Prostate gland (tissue), 2 donors: Measurements from ENCODE around the gene TAF5L. TPM values are rescaled to one million over a fixed set of nuclear protein-coding genes. Genes with fewer than 3 reads are reported as not detected.
"Not testable (repeated sequence)": the region's sequence is repeated elsewhere in the genome, so short reads cannot be mapped to it uniquely, and the experiment has no call there.

Experiments used
- DNase-seq: peaks from one replicate; pipeline ENCODE4 v3.0.0-alpha.2; 2019; ENCODE audit warnings: low spot score
- H3K27ac ChIP-seq, 2 donors: fragments of 200-600 bp; sonication (generic); 2 replicates each; pipeline ENCODE4 v1.5.1; 2017 to 2019
- H3K27me3 ChIP-seq: fragments of 200-600 bp; sonication (generic); replicated peaks from 2 replicates; pipeline ENCODE4 v1.5.1; 2019; ENCODE audit not compliant: insufficient read depth
- H3K36me3 ChIP-seq, 2 donors: fragments of 200-600 bp; sonication (generic); 1 replicate in 1 of 2; 2 replicates in 1 of 2; pipeline versions ENCODE4 v1.5.1 to v1.8.1; 2017 to 2019
- H3K4me1 ChIP-seq: fragments of 200-600 bp; sonication (generic); replicated peaks from 2 replicates; pipeline ENCODE4 v1.5.1; 2019
- H3K4me3 ChIP-seq, 2 donors: fragments of 200-600 bp; sonication (generic); 2 replicates each; pipeline ENCODE4 v1.5.1; 2017 to 2019
- H3K9me3 ChIP-seq: fragments of 200-600 bp; sonication (generic); 2 replicates; pipeline ENCODE4 v1.5.1; 2017
- POLR2A ChIP-seq: fragments of 450-650 bp; IDR thresholded peaks from one replicate; pipeline ENCODE4 v1.6.1; 2016; ENCODE audit warnings: antibody characterized with exemption, mild to moderate bottlenecking
- POLR2AphosphoS5 ChIP-seq: sonication (generic); formaldehyde crosslinking; IDR thresholded peaks from one replicate; pipeline ENCODE4 v1.6.1; 2017; ENCODE audit warnings: antibody characterized with exemption
- WGBS: methylation state at CpG from one replicate; pipeline ENCODE4 v1.1.5; 2018; 5-methylcytosine and 5-hydroxymethylcytosine counted together
- intact Hi-C: fragments of 100-400 bp; cut with DNase I; formaldehyde crosslinking; loops from one replicate; pipeline ENCODE4 v1.14.2; 2022
- total RNA-seq, 2 donors: library from RNA; depleted of rRNA; stranded (reverse); fragments of >200 nt; gene quantifications; one replicate each; pipeline ENCODE4 v1.1.0, GENCODE V29; 2016
- TF ChIP-seq, protein P1 (sequence below), 4 experiments: fragments of 200-600 bp in 2 of 4; fragments of 450-650 bp in 2 of 4; sonication (generic) in 2 of 4; IDR thresholded peaks; 1 replicate in 3 of 4; 2 replicates in 1 of 4; pipeline ENCODE4 v1.5.1; 2016 to 2019; ENCODE audit warnings: antibody characterized with exemption in 4 of 4, mild to moderate bottlenecking in 2 of 4, moderate library complexity in 2 of 4

The TAF5L gene
- total RNA-seq, 2 donors from 2014 or later = 14.0 to 17.2 TPM

DNA sequence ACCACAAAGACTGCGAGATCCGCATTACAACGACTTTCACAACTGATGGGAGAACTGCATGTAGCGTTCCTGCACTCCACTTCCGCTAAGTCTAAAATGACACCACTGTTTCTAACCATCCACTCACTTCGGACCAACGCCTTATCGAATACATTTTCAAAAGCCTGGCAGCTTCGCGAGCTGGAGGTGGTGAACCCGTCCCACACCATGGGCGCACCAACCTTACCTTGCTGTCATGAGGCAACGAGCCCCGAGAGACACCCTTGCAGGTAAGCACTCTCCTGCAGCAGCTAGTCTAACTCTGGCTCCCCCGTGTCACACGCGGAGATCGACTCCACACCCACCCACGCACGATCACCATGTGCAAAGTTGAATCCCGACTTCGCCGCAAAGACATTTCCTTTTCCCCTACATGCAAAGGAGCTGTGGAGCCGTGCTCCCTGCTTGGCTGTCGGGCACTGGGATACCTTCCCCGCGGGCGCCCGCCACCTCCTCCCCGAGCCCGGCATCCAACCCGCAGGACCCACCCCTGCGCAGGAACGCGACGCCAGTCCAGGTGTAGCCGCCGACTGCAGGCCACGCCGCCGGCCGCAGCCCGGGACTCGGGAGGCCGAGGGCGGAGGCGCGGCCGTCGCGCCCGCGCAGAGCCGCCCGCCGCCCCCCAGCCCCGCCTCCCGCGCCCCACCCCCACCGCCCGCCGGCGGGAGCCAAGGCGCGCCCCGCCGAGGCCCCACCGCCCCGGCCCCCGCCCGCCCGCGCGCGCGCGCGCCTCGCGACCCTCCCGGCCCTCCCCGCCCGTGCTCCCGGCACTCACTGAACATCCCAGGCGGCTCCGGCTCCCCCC, 629 bp downstream of the TAF5L start:
- Histone ChIP-seq H3K27me3 (no peaks in the 10 kb centered on the region), H3K4me3 (peak overlapping the region; percentile 90 to 94), H3K36me3 (no peaks in the 10 kb centered on the region), H3K9me3 (no peaks in the 10 kb centered on the region), H3K4me1 (peaks cover 4% of the 10 kb centered on the region), H3K27ac (peak overlapping the region; percentile 81 to 92)
- TF ChIP-seq POLR2A = no peak
- TF ChIP-seq, protein P1, sequence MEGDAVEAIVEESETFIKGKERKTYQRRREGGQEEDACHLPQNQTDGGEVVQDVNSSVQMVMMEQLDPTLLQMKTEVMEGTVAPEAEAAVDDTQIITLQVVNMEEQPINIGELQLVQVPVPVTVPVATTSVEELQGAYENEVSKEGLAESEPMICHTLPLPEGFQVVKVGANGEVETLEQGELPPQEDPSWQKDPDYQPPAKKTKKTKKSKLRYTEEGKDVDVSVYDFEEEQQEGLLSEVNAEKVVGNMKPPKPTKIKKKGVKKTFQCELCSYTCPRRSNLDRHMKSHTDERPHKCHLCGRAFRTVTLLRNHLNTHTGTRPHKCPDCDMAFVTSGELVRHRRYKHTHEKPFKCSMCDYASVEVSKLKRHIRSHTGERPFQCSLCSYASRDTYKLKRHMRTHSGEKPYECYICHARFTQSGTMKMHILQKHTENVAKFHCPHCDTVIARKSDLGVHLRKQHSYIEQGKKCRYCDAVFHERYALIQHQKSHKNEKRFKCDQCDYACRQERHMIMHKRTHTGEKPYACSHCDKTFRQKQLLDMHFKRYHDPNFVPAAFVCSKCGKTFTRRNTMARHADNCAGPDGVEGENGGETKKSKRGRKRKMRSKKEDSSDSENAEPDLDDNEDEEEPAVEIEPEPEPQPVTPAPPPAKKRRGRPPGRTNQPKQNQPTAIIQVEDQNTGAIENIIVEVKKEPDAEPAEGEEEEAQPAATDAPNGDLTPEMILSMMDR (IDR thresholded peaks at IDR 0.05) = peak in 1 of 4 experiments; percentile 13
- 1% methylated on average over 48 of the region's 86 CpGs for WGBS
- peak; percentile 32 for DNase-seq
- intact Hi-C loops = no loop called here

DNA sequence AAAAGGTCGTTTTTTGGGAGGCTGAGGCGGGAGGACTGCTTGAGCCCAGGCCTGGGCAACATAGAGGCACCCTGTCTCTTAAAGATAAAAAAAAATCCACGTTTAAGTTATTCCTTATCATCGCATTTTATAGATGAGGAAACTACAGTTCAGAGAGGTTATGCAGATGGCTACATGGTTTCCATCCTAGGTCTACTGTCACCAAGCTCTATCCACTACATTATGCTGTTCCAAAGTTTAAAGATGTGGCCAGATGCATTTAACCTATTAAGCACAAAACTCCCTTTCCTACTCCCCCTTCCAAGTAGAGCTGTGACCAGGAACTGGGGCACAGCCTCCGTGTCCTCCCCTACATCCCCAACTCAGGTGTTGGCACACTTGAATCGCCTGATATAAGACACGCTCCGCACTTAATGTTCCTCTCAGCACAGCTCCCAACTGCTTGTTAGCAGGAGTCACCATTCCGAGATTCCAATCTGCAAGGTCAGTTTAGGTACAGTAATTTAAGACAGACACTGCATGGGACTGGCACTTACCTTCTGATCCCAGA, 1.3 kb downstream of the TAF5L start:
- H3K4me3 ChIP-seq = peak overlapping the region; percentile 90 to 94
- intact Hi-C loops = no loop called here
- TF ChIP-seq POLR2AphosphoS5 = no peak
- WGBS = 44% methylated on average over 9 of the region's 9 CpGs
- H3K27me3 ChIP-seq = no peaks in the 10 kb centered on the region
- H3K4me1 ChIP-seq = peaks cover 4% of the 10 kb centered on the region
- H3K27ac ChIP-seq = peak overlapping the region; percentile 45 to 92
- no peaks in the 10 kb centered on the region for H3K9me3 ChIP-seq
- no peak for DNase-seq
- no peaks in the 10 kb centered on the region for H3K36me3 ChIP-seq

DNA sequence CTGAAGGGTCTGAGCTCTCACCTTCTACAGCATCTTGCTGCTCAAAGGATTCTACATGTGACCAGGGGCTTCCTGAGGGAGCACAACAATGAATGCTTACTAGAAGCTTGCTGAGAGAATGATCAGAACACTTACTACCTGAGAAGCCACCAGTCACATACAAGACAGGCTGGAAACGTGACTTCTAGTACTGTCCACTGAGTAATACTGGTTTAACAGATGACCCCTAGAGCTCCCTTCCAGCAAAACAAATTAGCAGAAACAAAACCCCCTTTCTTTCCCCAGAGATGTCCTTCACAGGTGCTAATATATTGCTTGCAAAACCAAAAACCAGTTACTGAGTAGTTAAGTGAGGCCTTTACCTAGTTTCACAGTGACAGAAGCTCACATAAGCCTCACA, 2.1 kb downstream of the TAF5L start:
- TF ChIP-seq POLR2A (no peak), POLR2AphosphoS5 (no peak)
- TF ChIP-seq, protein P1 (IDR thresholded peaks at IDR 0.05) = no peak
- peaks cover 4% of the 10 kb centered on the region for H3K4me1 ChIP-seq
- H3K27ac ChIP-seq = no peak overlapping the region
- H3K4me3 ChIP-seq = no peak overlapping the region
- no peaks in the 10 kb centered on the region for H3K9me3 ChIP-seq
- no peaks in the 10 kb centered on the region for H3K36me3 ChIP-seq
- intact Hi-C loops = no loop called here
- WGBS = 67% methylated on average over 1 of the region's 1 CpG
- no peak for DNase-seq
- no peaks in the 10 kb centered on the region for H3K27me3 ChIP-seq

DNA sequence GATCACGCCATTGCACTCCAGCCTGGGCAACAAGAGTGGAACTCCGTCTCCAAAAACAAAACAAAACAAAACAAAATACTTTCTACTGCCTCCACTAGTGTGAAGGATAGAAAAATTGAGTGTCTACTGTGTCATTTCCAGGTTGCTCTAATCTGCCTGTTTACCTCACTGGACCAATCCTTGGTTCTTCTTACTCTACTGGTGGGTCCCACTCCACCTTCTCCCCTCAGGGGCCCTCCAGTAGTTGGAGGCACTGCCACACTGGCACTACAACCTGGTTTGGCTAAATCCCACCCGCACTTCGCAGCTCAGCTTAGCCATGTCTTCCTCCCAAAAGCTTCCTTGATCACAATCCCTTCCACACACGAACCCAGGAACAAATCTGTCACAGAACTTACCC, 2.7 kb downstream of the TAF5L start:
- DNase-seq = no peak
- Histone ChIP-seq H3K4me3 (no peak overlapping the region), H3K27ac (no peak overlapping the region), H3K27me3 (no peaks in the 10 kb centered on the region), H3K36me3 (no peaks in the 10 kb centered on the region), H3K4me1 (peaks cover 4% of the 10 kb centered on the region), H3K9me3 (no peaks in the 10 kb centered on the region)
- intact Hi-C loops = no loop called here
- TF ChIP-seq, protein P1 (IDR thresholded peaks at IDR 0.05) = no peak
- TF ChIP-seq POLR2A (no peak), POLR2AphosphoS5 (no peak)
- WGBS = 87% methylated on average over 5 of the region's 5 CpGs

DNA sequence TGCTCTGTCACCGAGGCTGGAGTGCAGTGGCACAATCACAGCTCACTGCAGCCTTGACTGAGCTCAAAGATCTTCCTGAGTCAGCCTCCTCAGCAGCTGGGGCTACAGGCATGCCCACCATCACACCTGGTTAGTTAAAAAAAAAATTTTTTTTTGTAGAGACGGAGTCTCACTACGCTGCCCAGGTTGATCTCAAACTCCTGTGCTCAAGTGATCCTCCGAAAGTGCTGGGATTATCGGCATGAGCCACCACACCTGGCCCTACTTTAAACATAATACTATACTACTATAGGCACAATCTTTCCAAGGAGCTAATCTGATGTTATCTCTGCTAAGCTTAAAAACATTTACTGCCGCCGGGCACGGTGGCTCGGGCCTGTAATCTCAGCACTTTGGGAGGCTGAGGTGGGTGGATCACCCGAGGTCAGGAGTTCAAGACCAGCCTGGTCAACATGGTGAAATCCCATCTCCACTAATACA, 3.2 kb downstream of the TAF5L start:
- H3K9me3 ChIP-seq, H3K4me3 ChIP-seq, H3K4me1 ChIP-seq, DNase-seq, intact Hi-C loops, H3K27me3 ChIP-seq, H3K36me3 ChIP-seq, H3K27ac ChIP-seq: not testable (repeated sequence)
- 81% methylated on average over 10 of the region's 10 CpGs for WGBS
